ENCODE data around the gene DDX42.

GRCh38 chr17:63853260-63853659 is 79.3 kb downstream of the DDX42 start:
- TF ChIP-seq POLR2A (IDR thresholded peaks at IDR 0.05) (no peak), CTCF (IDR thresholded peaks at IDR 0.05) (no peak)

All from testis (tissue), 2 donors.